Measurements from ENCODE around the gene TMTC3. TPM values are rescaled to one million over a fixed set of nuclear protein-coding genes. Genes with fewer than 3 reads are reported as not detected.

The TMTC3 gene
- total and polyA plus RNA-seq, 2 of the 8 experiments (the other 6 are each of a cell fraction or from before 2014, with no cell fraction given), result 7.0 to 45.1 TPM

DNA sequence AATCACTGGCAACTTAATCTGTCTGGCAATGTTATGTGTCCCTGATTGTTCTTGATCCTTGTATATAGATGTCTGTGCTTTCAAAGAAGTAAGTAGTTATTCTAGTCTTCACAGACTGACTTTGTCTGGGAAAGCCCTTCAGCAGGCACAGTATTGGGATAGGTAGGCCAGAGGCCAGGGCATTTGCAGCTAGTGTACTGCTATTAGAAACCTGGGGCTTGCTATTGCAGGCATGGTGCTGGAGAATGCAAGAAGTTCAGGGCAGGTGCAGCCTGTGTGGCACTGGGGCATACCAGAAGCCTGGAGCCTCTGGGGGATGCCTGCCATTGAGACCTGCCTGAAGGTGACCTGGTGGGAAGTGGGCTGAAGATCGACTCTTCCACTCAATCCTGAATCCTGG is 96.3 kb downstream of the TMTC3 start:
- Histone ChIP-seq H3K4me2 (ENCODE audit: insufficient read depth in 1 of 2, low read depth in 2 of 2, low read length in 2 of 2) (no peak overlapping the region), H3K4me3 (ENCODE audit: extremely low read depth in 1 of 4, insufficient read depth in 2 of 4, low read depth in 3 of 4, low read length in 4 of 4) (no peak overlapping the region), H4K8ac (ENCODE audit: extremely low read depth, insufficient read depth, low read length) (no peak overlapping the region), H2BK15ac (ENCODE audit: low read length) (no peak overlapping the region), H2BK120ac (replicated peaks; ENCODE audit: low read depth, low read length) (no peak overlapping the region), H4K20me1 (replicated peaks in 1 of 2; ENCODE audit: control insufficient read depth in 1 of 2, insufficient read depth in 2 of 2, low read length in 2 of 2) (no peaks in the 10 kb centered on the region), H3K9me3 (ENCODE audit: insufficient read depth in 2 of 2, low read depth in 1 of 2, low read length in 1 of 2) (no peaks in the 10 kb centered on the region), H3K23ac (ENCODE audit: insufficient read length) (no peak overlapping the region), H3K9ac (replicated peaks in 1 of 4; ENCODE audit: extremely low read depth in 1 of 4, low read depth in 3 of 4, low read length in 3 of 4) (no peak overlapping the region), H3K23me2 (ENCODE audit: low read depth, low read length) (no peaks in the 10 kb centered on the region), H3K18ac (ENCODE audit: extremely low read depth, low read length) (no peak overlapping the region), H3K56ac (replicated peaks; ENCODE audit: insufficient read length, low read depth, low read length) (no peak overlapping the region), H3K79me1 (ENCODE audit: low read depth, low read length) (no peaks in the 10 kb centered on the region), H2BK12ac (ENCODE audit: low read depth, low read length) (no peak overlapping the region), H3K79me2 (ENCODE audit: control insufficient read depth in 1 of 2, insufficient read depth in 2 of 2, low read length in 2 of 2) (no peaks in the 10 kb centered on the region), H2BK20ac (ENCODE audit: low read length) (no peak overlapping the region), H3K4ac (replicated peaks; ENCODE audit: insufficient read length, low read depth, low read length) (no peak overlapping the region), H2BK5ac (ENCODE audit: low read depth, low read length) (no peak overlapping the region), H2AFZ (ENCODE audit: low read length) (no peak overlapping the region), H4K5ac (ENCODE audit: insufficient read length, low read depth, low read length) (no peak overlapping the region), H4K91ac (replicated peaks; ENCODE audit: insufficient read length, low read length) (no peak overlapping the region), H3K27me3 (replicated peaks in 1 of 4; ENCODE audit: control insufficient read depth in 3 of 4, extremely low read depth in 1 of 4, insufficient read depth in 3 of 4, low read length in 3 of 4) (no peaks in the 10 kb centered on the region), H2AK5ac (ENCODE audit: low read depth, low read length) (no peak overlapping the region), H3K27ac (ENCODE audit: low read depth, low read length) (no peak overlapping the region), H3K36me3 (ENCODE audit: control insufficient read depth in 2 of 4, insufficient read depth in 4 of 4, low read length in 3 of 4) (no peaks in the 10 kb centered on the region), H3K4me1 (replicated peaks in 1 of 4; ENCODE audit: control insufficient read depth in 3 of 4, insufficient read depth in 4 of 4, low read length in 3 of 4) (no peaks in the 10 kb centered on the region), H3K14ac (ENCODE audit: insufficient read length) (no peak overlapping the region)
- ChIA-PET CTCF (ENCODE audit: partially characterized antibody) (no interaction called here), POLR2A (ENCODE audit: partially characterized antibody) (no interaction called here)
- 80% methylated on average over 1 of the region's 1 CpG; no CpG with 5 or more reads in 1 of the 2 experiments for WGBS, 2 experiments (ENCODE audit: extremely low coverage in 1 of 2, insufficient coverage in 1 of 2, insufficient read length in 1 of 2, insufficient replicate concordance in 2 of 2, low coverage in 1 of 2, low lambda C conversion rate in 2 of 2, missing lambda C conversion rate in 1 of 2)
- DNase-seq (ENCODE audit: low read depth in 1 of 2, low spot score in 2 of 2), result no peak
- FAIRE-seq, result no peak
- TF ChIP-seq RFX5 (IDR thresholded peaks at IDR 0.05; ENCODE audit: borderline replicate concordance, low read depth, low read length) (no peak), MAFK (IDR thresholded peaks at IDR 0.05; ENCODE audit: low read depth, low read length) (no peak), KDM4A (IDR thresholded peaks at IDR 0.05; ENCODE audit: low read depth, low read length, severe bottlenecking) (no peak), SP1 (IDR thresholded peaks at IDR 0.05; ENCODE audit: low read depth, low read length) (no peak)

All from H1 (cell line).